ENCODE measurements around the gene AGAP2. TPM values are rescaled to one million over a fixed set of nuclear protein-coding genes. Genes with fewer than 3 reads are reported as not detected.

AGAP2 gene
- total RNA-seq, 1 experiment from 2014 or later: 5.3 TPM

DNA sequence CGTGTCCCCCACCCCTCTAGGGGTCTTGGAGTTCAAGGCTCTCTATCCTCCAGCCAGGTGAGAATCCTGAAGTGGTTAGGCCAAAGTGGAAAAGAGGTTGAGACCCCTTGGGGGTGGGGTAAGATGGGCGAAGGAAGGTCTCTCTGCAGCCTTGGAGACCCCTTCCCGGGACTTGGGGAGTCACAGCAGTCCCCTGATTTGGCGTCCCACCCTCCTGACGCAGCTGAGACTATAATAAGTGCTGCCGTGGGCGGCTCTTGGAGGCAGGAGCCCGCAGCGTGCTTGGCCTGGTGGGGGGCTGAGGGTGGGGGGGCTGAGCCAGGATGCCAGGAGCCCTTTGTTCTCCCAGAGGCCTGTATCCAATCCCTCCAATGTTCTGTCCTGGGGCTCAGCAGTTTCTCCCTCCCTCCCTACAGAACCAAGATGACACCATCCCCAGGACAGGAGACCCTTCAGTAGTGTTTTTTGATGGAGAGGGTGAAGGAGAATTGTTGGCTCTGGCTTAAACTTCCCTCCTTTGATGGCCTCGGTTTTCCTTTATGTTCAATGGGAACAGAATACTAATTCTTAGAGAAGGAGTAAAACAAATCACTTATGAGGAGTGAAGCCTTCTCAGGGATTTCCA is 1.5 kb upstream of the AGAP2 start:
- WGBS (ENCODE audit: extremely low coverage, insufficient read length, low lambda C conversion rate): no CpG with 5 or more reads among the region's 10 CpGs

More for the DNA sequence above, 1.5 kb upstream of the AGAP2 start:
- H3K14ac ChIP-seq (ENCODE audit: insufficient read depth, low read length): no peak overlapping the region
- H4K5ac ChIP-seq (ENCODE audit: insufficient read length, low read depth, low read length): no peak overlapping the region
- no peak overlapping the region for H4K91ac ChIP-seq (ENCODE audit: insufficient read length, low read depth, low read length)
- H3K18ac ChIP-seq (ENCODE audit: insufficient read length, low read depth, low read length): no peak overlapping the region
- H3K56ac ChIP-seq (ENCODE audit: insufficient read length, low read depth, low read length): no peak overlapping the region
- H2BK12ac ChIP-seq (ENCODE audit: insufficient read length, low read depth, low read length): no peak overlapping the region
- no peak overlapping the region for H3K4me2 ChIP-seq (ENCODE audit: insufficient read depth, insufficient read length, low read length)
- peaks cover 2% of the 10 kb centered on the region for H4K20me1 ChIP-seq (ENCODE audit: control insufficient read depth, insufficient read depth, insufficient read length)
- no peak overlapping the region for H3K23ac ChIP-seq (ENCODE audit: insufficient read length, low read depth, low read length)
- no peak overlapping the region for H3K27ac ChIP-seq (ENCODE audit: insufficient read length, low read depth, low read length)
- peaks cover 79% of the 10 kb centered on the region for H3K27me3 Mint-ChIP-seq (ENCODE audit: low read depth)
- no peak overlapping the region for H2AK5ac ChIP-seq (ENCODE audit: insufficient read length, low read length)
- H2AFZ ChIP-seq (ENCODE audit: low read length): no peak overlapping the region
- TF ChIP-seq, protein P1, sequence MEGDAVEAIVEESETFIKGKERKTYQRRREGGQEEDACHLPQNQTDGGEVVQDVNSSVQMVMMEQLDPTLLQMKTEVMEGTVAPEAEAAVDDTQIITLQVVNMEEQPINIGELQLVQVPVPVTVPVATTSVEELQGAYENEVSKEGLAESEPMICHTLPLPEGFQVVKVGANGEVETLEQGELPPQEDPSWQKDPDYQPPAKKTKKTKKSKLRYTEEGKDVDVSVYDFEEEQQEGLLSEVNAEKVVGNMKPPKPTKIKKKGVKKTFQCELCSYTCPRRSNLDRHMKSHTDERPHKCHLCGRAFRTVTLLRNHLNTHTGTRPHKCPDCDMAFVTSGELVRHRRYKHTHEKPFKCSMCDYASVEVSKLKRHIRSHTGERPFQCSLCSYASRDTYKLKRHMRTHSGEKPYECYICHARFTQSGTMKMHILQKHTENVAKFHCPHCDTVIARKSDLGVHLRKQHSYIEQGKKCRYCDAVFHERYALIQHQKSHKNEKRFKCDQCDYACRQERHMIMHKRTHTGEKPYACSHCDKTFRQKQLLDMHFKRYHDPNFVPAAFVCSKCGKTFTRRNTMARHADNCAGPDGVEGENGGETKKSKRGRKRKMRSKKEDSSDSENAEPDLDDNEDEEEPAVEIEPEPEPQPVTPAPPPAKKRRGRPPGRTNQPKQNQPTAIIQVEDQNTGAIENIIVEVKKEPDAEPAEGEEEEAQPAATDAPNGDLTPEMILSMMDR (conservative IDR thresholded peaks at IDR 0.05): no peak
- no peaks in the 10 kb centered on the region for H3K79me1 ChIP-seq (ENCODE audit: insufficient read depth, low read depth, low read length, poor library complexity, severe bottlenecking)
- H4K8ac ChIP-seq (replicated peaks; ENCODE audit: insufficient read length, low read depth, low read length): no peak overlapping the region
- no peak overlapping the region for H2BK5ac ChIP-seq (ENCODE audit: insufficient read length, low read length)
- H3K9me3 Mint-ChIP-seq: no peaks in the 10 kb centered on the region; a peak in 1 of 5 replicates
- H3K27me3 ChIP-seq (ENCODE audit: insufficient read depth, low read length): peaks cover 44% of the 10 kb centered on the region
- peak overlapping the region in 1 of 2 experiments; percentile 86; a peak in 1 of 5 replicates for H3K4me3 Mint-ChIP-seq
- peaks cover 2% of the 10 kb centered on the region; the same call in 1 of the 2 replicates for H3K4me1 ChIP-seq (ENCODE audit: insufficient read depth, low read length)
- no peak for DNase-seq
- H3K4ac ChIP-seq (ENCODE audit: low read depth, low read length): no peak overlapping the region
- H3K27ac Mint-ChIP-seq: no peak overlapping the region
- H2BK120ac ChIP-seq (ENCODE audit: low read depth, low read length, poor library complexity, severe bottlenecking): no peak overlapping the region
- no peaks in the 10 kb centered on the region for H3K9me3 ChIP-seq (ENCODE audit: control insufficient read depth, low read depth, low read length)
- H2BK15ac ChIP-seq (ENCODE audit: low read depth, low read length): no peak overlapping the region
- no peak overlapping the region for H2BK20ac ChIP-seq (ENCODE audit: low read depth, low read length, poor library complexity, severe bottlenecking)
- no peaks in the 10 kb centered on the region; a peak in 1 of 7 replicates for H3K36me3 Mint-ChIP-seq (ENCODE audit: insufficient read depth in 1 of 3, low read depth in 3 of 3)
- H3K4me1 Mint-ChIP-seq: peaks cover 26 to 32% of the 10 kb centered on the region in 2 experiments
- no peak overlapping the region for H3K9ac ChIP-seq (ENCODE audit: extremely low read depth, insufficient read length, low read length)
- no peak overlapping the region for H3T11ph ChIP-seq (ENCODE audit: low read length)
- peaks cover 16% of the 10 kb centered on the region for H3K23me2 ChIP-seq (ENCODE audit: insufficient read length, low read depth, low read length, poor library complexity, severe bottlenecking)
- H3K79me2 ChIP-seq (ENCODE audit: insufficient read depth, low read length): no peaks in the 10 kb centered on the region

All from H9 (cell line).